PC-3 (cell line): ENCODE measurements around the gene NDUFA9.

ENCODE experiments used
- CTCF ChIP-seq: fragments of 300-600 bp; sonication (generic); conservative IDR thresholded peaks from 2 replicates; pipeline ENCODE4 v1.5.1; 2017; ENCODE audit warnings: antibody characterized with exemption, low read depth, mild to moderate bottlenecking, low read length
- EZH2 ChIP-seq: fragments of 300-600 bp; sonication (generic); IDR thresholded peaks from one replicate; pipeline ENCODE4 v1.6.1; 2017; ENCODE audit warnings: antibody characterized with exemption, mild to moderate bottlenecking, low read length; ENCODE audit not compliant: unreplicated experiment
- EZH2phosphoT487 ChIP-seq: fragments of 300-600 bp; sonication (generic); IDR thresholded peaks from 2 replicates; pipeline ENCODE4 v1.6.1; 2018; ENCODE audit warnings: mild to moderate bottlenecking, antibody characterized with exemption, low read length, borderline replicate concordance

GRCh38 chr12:4603946-4604345 is 45.0 kb upstream of the NDUFA9 start:
- TF ChIP-seq CTCF (no peak), EZH2 (no peak), EZH2phosphoT487 (no peak)
